NCI-H1048 (cell line): ENCODE measurements around the gene ZNHIT2.

Experiments
- DNase-seq: peaks from one replicate; lab custom pipeline; 2025; lab: John Stamatoyannopoulos, UW

The ZNHIT2 gene

GRCh38 chr11:65103476-65103875, 14.0 kb downstream of the ZNHIT2 start:
- no peak for DNase-seq

GRCh38 chr11:65102142-65103095, 15.1 kb downstream of the ZNHIT2 start:
- DNase-seq, result no peak

- DNase-seq, result no peak
Measured at GRCh38 chr11:65100674-65101350, 16.7 kb downstream of the ZNHIT2 start.

GRCh38 chr11:65096926-65097325, 20.6 kb downstream of the ZNHIT2 start:
- DNase-seq, result no peak

GRCh38 chr11:65095974-65096806, 21.3 kb downstream of the ZNHIT2 start, which contains the start of gene VPS51:
VPS51 (plus strand) TSS chr11:65096214; CDS start chr11:65096251, 37 bp downstream.
- DNase-seq, result peak; percentile 68

GRCh38 chr11:65095427-65095826, 22.1 kb downstream of the ZNHIT2 start:
- no peak for DNase-seq

GRCh38 chr11:65090628-65091027, 26.9 kb downstream of the ZNHIT2 start:
- DNase-seq, result no peak

- no peak for DNase-seq
Measured at GRCh38 chr11:65089621-65090020, 27.9 kb downstream of the ZNHIT2 start.

GRCh38 chr11:65087827-65088226, 29.7 kb downstream of the ZNHIT2 start:
- DNase-seq, result no peak

GRCh38 chr11:65087216-65087615, 30.3 kb downstream of the ZNHIT2 start:
- no peak for DNase-seq

GRCh38 chr11:65086809-65087208, 30.7 kb downstream of the ZNHIT2 start:
- DNase-seq, result no peak

- DNase-seq, result no peak
Measured at GRCh38 chr11:65085446-65085845, 32.1 kb downstream of the ZNHIT2 start.

GRCh38 chr11:65084598-65085375, 32.7 kb downstream of the ZNHIT2 start:
- no peak for DNase-seq

GRCh38 chr11:65083834-65084597, 33.5 kb downstream of the ZNHIT2 start, which contains the start of the genes CDCA5 and ZFPL1:
CDCA5 (minus strand) TSS chr11:65084040; CDS start chr11:65083978, 62 bp downstream.
ZFPL1 (plus strand) TSS chr11:65084222; CDS start chr11:65084699, 477 bp downstream.
- DNase-seq, result peak; percentile 93

GRCh38 chr11:65083134-65083833, 34.2 kb downstream of the ZNHIT2 start:
- no peak for DNase-seq

- DNase-seq, result no peak
Measured at GRCh38 chr11:65078786-65079342, 38.6 kb downstream of the ZNHIT2 start.

GRCh38 chr11:65078151-65078550, 39.4 kb downstream of the ZNHIT2 start:
- peak; percentile 25 for DNase-seq

GRCh38 chr11:65077451-65077850, 40.0 kb downstream of the ZNHIT2 start:
- DNase-seq, result no peak

GRCh38 chr11:65072631-65072966, 44.9 kb downstream of the ZNHIT2 start:
- DNase-seq, result no peak
